ENCODE results near the gene UBE2E1. TPM values are rescaled to one million over a fixed set of nuclear protein-coding genes. Genes with fewer than 3 reads are reported as not detected.
"Not testable (repeated sequence)": the region's sequence is repeated elsewhere in the genome, so short reads cannot be mapped to it uniquely, and the experiment has no call there.

Gene UBE2E1
- total RNA-seq, 2 experiments from 2014 or later, result 61.7 to 67.9 TPM

DNA sequence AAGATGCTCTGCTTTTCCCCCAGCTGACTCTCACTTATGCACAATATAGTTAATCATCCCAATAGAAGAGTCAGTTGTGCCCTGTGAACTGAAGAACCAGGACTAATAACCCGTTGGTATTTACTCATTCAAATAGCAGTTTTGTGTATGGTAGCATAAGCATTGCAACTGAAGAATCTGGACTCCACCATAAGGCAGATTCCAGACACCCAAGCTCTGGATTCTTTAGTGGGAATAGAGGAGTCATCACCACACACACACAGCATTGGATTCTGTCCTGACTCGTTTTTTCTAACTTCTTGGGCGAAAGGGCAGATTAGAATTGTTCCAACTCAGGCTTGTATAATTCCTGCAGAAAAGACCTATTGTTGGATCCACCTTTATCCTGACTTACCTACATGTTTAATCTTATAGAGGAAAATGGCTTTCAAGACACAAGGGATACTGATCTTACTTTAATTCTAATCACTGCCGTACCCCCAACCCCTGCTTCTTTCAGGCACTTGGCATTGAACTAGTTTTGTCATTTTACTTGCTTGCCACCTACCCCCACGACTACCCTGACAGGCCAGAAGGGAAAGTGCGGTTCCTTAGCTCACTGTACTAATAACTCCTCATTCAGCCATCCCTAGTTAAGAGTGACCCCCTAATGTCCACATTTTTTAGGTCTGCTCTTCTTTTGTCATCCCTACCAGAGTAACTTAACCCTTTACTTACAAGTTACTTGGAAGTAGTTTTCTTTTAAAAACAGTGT lies 68.8 kb downstream of the UBE2E1 start:
- Mint-ChIP-seq H3K27me3 (no peaks in the 10 kb centered on the region), H3K27ac (no peak overlapping the region), H3K4me1 (no peaks in the 10 kb centered on the region), H3K9me3 (no peaks in the 10 kb centered on the region), H3K4me3 (no peak overlapping the region), H3K36me3 (no peaks in the 10 kb centered on the region)
- DNase-seq (no peak), ATAC-seq (ENCODE audit: low read depth) (no peak)
- POLR2A ChIA-PET, result no interaction called here

DNA sequence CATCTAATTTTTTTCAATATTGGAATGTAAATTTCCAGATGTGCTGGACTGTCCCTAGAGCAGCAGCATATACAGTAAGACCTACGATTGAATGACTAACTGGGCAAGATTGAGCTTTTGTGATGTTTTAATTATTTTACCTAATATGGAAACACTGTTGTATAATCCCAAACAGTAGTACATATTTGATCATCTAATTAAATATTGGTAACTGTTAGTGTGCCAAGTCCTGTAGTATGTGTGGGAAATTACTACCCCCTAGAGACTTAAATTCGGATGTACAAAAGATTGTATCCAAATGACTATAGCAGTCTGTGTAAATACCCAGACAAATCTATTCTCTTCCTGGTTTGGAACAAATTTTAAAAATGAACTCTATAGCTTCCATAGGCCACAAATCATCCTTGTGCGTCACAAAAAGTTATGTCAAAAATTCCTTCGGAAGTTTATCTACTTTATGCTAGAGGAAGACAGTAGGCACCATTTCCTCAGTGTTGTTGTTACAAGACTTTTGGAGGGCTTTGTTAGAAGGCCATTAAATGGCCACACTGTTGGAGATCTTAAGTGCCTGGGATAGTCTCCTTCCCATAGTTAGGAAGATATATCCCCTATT lies 69.5 kb downstream of the UBE2E1 start:
- Mint-ChIP-seq H3K9me3 (no peaks in the 10 kb centered on the region), H3K4me3 (no peak overlapping the region), H3K27ac (no peak overlapping the region), H3K27me3 (no peaks in the 10 kb centered on the region), H3K36me3 (no peaks in the 10 kb centered on the region), H3K4me1 (no peaks in the 10 kb centered on the region)
- DNase-seq (no peak), ATAC-seq (ENCODE audit: low read depth) (no peak)
- POLR2A ChIA-PET, result no interaction called here

DNA sequence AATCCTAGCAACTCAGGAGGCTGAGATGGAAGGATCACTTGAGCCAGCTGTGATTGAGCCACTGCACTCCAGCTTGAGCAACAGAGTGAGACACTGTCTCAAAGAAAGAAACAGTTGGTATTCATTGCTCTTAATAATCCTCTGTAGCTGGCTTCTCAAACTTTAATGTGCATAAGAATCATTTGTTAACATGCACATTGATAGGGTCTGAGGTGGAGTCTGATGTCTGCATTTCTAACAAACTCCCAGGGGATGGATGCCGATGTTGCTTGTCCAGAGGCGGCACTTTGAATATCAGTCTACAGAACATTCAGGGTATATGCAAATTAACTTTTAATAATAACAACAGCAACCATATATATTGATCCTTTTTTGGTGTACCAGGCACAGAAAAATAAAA lies 71.2 kb downstream of the UBE2E1 start:
- peaks cover 7% of the 10 kb centered on the region for H3K36me3 Mint-ChIP-seq
- ATAC-seq (ENCODE audit: low read depth), result no peak

DNA sequence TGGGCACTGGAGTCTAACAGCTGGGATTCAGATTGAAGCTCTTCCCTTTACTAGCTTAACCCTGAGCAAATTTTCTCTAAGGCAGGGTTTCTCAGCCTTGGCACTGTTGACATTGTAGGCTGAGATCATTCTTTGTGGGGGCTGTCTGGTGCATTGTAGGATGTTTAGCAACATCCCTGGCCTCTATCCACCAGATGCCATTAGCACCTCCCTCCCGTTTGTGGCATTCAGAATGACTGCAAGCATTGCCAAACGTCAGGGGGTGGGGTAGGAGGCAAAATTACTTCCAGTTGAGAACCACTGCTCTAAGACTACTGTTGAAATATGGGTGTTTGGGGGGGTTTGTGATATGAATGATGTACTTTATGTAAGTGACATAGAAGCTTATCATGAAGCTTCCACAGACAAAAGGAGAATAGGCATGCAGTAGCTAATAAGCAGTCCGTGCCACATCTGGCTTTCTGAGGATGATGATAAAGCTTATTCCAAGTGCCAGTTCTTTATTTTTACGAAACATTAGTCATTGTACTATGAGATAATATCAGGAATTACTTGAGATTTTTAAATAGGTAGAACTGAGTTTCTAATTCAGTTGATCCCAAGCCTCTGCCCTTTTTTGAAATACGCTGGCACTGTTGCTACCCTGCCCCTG lies 71.7 kb downstream of the UBE2E1 start:
- peaks cover 7% of the 10 kb centered on the region for H3K36me3 Mint-ChIP-seq

More for the DNA sequence above, 71.2 kb downstream of the UBE2E1 start:
- Mint-ChIP-seq H3K9me3 (no peaks in the 10 kb centered on the region), H3K27me3 (no peaks in the 10 kb centered on the region), H3K27ac (no peak overlapping the region), H3K4me1 (peaks cover 13% of the 10 kb centered on the region), H3K4me3 (no peak overlapping the region)
- DNase-seq, result no peak
- POLR2A ChIA-PET, result no interaction called here

DNA sequence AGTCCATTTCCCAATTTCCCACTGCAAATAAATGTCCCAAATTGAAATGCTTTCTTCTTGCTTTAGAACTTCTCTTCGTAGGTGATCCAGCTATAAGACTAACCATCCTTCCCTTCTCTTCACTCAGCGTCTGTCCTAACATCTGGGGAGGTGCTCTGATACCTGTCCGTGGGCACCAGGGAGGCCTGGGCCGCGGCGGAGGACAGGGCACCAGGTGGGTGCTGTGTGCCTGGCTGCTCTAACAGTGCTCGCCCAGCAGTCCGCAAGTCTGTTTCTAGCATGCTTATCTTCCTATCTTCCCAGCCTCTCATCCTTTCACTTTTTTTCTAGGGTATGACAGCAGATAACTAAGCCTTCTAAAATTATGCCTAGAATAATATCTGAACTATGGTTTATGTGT lies 73.7 kb downstream of the UBE2E1 start:
- POLR2A ChIA-PET, result interaction anchor here (0.6 kb wide), 1 partner anchor 109 kb away, joined by 7 read pairs; no protein-coding TSS in a partner anchor
- peaks cover 7% of the 10 kb centered on the region for H3K36me3 Mint-ChIP-seq
- H3K4me1 Mint-ChIP-seq, result peaks cover 13% of the 10 kb centered on the region
- DNase-seq (no peak), ATAC-seq (ENCODE audit: low read depth) (no peak)
- H3K4me3 Mint-ChIP-seq, result no peak overlapping the region
- H3K27me3 Mint-ChIP-seq, result no peaks in the 10 kb centered on the region
- H3K27ac Mint-ChIP-seq, result no peak overlapping the region
- H3K9me3 Mint-ChIP-seq, result no peaks in the 10 kb centered on the region

More for the DNA sequence above, 71.7 kb downstream of the UBE2E1 start:
- POLR2A ChIA-PET, result no interaction called here
- H3K4me3 Mint-ChIP-seq, result no peak overlapping the region
- H3K27ac Mint-ChIP-seq, result no peak overlapping the region
- no peak for DNase-seq
- H3K4me1 Mint-ChIP-seq, result peaks cover 13% of the 10 kb centered on the region
- ATAC-seq (ENCODE audit: low read depth), result no peak
- H3K9me3 Mint-ChIP-seq, result no peaks in the 10 kb centered on the region
- H3K27me3 Mint-ChIP-seq, result no peaks in the 10 kb centered on the region

DNA sequence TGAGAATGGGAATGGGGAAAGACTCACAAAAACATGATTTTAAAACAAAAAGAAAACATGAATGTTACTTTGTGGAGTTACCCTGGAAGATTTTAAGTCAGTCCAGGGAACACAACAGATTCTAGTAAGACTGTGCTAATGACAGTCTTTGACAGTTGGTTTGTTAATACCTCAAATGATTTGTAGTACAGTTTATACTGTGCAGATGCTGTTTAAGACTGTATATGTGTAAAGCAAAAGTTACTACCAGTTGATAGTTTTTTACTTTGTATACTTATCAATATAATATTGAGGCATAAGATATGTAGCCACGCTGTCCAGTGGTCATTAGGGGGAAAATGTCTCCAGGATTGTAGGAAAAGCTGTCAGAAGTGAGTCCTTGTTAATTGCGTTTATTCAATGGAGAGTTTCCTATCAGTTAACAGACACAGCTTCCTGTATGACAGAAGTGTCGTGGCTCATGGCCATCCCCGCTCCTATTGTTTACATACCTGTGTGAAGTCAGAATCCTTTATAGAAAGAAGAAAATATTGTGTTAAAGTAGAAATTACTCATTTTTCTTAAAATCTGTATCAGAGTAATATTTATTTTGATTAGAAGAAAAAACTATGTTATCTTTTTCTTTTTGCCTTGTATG lies 75.1 kb downstream of the UBE2E1 start:
- H3K9me3 Mint-ChIP-seq, result no peaks in the 10 kb centered on the region
- peaks cover 7% of the 10 kb centered on the region for H3K36me3 Mint-ChIP-seq
- POLR2A ChIA-PET, result interaction anchor here (2.1 kb wide), 1 partner anchor 36 kb away, joined by 8 read pairs; the partner anchor contains the start of genes NKIRAS1 and RPL15
- H3K4me3 Mint-ChIP-seq, result no peak overlapping the region
- ATAC-seq (ENCODE audit: low read depth) (no peak), DNase-seq (no peak)
- H3K27me3 Mint-ChIP-seq, result no peaks in the 10 kb centered on the region
- H3K4me1 Mint-ChIP-seq, result peaks cover 13% of the 10 kb centered on the region
- no peak overlapping the region for H3K27ac Mint-ChIP-seq

DNA sequence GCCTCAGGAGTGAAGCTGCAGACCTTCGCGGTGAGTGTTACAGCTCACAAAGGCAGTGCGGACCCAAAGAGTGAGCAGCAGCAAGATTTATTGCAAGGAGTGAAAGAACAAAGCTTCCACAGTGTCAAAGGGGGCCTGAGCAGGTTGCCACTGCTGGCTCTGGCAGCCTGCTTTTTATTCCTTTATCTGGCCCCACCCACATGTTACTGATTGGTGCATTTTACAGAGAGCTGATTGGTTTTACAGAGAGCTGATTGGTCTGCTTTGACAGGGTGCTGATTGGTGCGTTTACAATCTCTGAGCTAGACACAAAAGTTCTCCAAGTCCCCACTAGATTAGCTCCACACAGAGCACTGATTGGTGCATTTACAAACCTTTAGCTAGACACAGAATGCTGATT lies 76.2 kb downstream of the UBE2E1 start:
- not testable (repeated sequence) for H3K36me3 Mint-ChIP-seq; ATAC-seq (ENCODE audit: low read depth); DNase-seq; H3K27me3 Mint-ChIP-seq; H3K9me3 Mint-ChIP-seq
- Mint-ChIP-seq H3K4me3 (peak overlapping the region; percentile 52), H3K27ac (peak overlapping the region; percentile 17), H3K4me1 (peaks cover 16% of the 10 kb centered on the region)
- POLR2A ChIA-PET, result interaction anchor here (2.1 kb wide), 1 partner anchor 35 kb away, joined by 8 read pairs; the partner anchor contains the start of genes NKIRAS1 and RPL15

DNA sequence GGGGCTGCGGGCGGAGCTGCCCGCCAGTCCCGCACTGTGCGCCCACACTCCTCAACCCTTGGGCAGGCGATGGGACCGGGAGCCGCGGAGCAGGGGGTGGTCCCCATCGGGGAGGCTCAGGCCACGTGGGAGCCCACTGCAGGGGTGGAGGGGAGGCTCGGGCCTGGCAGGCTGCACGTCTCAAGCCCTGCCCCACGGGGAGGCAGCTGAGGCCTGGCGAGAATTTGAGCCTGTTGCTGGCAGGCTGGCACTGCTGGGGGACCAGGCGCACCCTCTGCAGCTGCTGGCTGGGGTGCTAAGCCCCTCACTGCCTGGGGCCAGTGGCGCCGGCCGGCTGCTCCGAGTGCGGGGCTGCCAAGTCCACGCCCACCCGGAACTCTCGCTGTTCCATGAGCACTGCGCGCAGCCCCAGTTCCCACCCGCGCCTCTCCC lies 76.7 kb downstream of the UBE2E1 start:
- ATAC-seq (ENCODE audit: low read depth) (no peak), DNase-seq (no peak)
- no peaks in the 10 kb centered on the region for H3K9me3 Mint-ChIP-seq
- H3K27ac Mint-ChIP-seq, result no peak overlapping the region
- peaks cover 7% of the 10 kb centered on the region for H3K36me3 Mint-ChIP-seq
- H3K27me3 Mint-ChIP-seq, result no peaks in the 10 kb centered on the region
- POLR2A ChIA-PET, result interaction anchor here (2.1 kb wide), 1 partner anchor 35 kb away, joined by 8 read pairs; the partner anchor contains the start of genes NKIRAS1 and RPL15
- peaks cover 16% of the 10 kb centered on the region for H3K4me1 Mint-ChIP-seq
- no peak overlapping the region for H3K4me3 Mint-ChIP-seq

DNA sequence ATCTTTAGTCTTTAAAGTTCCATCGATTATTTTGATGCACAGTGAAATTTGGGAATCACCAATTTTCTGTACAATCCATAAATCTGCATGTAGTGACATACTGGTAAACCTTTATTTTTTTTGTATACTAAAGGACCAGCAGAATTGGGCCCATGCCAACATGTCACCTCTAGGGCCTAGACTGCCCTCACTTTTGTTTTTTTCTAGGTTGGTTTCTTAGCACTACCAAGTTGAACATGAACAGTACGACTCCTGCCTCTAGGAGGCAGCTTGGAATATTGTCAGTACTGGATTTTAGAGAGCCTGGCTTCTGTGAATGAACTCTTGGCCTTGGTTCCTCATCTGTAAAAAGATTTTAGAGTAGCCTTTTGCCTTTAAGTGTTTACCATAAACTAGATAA lies 78.7 kb downstream of the UBE2E1 start:
- POLR2A ChIA-PET, result interaction anchor here (1.2 to 1.8 kb wide), 2 partner anchors 32 to 33 kb away, joined by 3 to 4 read pairs; partner anchors contain the start of genes NKIRAS1 and RPL15
- Mint-ChIP-seq H3K36me3 (peaks cover 7% of the 10 kb centered on the region), H3K27me3 (no peaks in the 10 kb centered on the region), H3K4me3 (no peak overlapping the region), H3K4me1 (peaks cover 16% of the 10 kb centered on the region), H3K9me3 (no peaks in the 10 kb centered on the region), H3K27ac (no peak overlapping the region)
- DNase-seq (no peak), ATAC-seq (ENCODE audit: low read depth) (no peak)

DNA sequence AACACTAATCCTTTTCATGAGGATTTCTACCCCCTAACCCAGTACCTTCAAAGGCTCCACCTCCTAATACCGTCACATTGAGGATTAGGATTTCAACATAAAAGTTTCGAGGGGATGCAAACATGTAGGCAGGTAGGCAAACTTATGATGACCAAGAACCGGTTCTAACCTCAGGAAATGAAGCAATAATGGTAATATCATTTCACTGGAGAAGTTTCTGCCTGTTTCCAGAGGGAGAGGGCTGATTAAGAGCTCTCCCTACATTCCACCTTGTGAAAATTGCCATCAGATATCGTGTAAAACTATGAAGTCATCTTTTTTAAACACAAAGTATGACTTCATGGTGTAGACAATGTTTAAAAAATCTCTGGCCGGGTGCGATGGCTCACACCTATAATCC lies 79.5 kb downstream of the UBE2E1 start:
- POLR2A ChIA-PET, result interaction anchor here (1.2 to 1.8 kb wide), 2 partner anchors 32 to 33 kb away, joined by 3 to 4 read pairs; partner anchors contain the start of genes NKIRAS1 and RPL15
- no peak overlapping the region for H3K4me3 Mint-ChIP-seq
- no peaks in the 10 kb centered on the region for H3K27me3 Mint-ChIP-seq
- H3K4me1 Mint-ChIP-seq, result peaks cover 16% of the 10 kb centered on the region
- DNase-seq (no peak), ATAC-seq (ENCODE audit: low read depth) (no peak)
- no peaks in the 10 kb centered on the region for H3K9me3 Mint-ChIP-seq
- H3K27ac Mint-ChIP-seq, result no peak overlapping the region
- peaks cover 9% of the 10 kb centered on the region for H3K36me3 Mint-ChIP-seq

DNA sequence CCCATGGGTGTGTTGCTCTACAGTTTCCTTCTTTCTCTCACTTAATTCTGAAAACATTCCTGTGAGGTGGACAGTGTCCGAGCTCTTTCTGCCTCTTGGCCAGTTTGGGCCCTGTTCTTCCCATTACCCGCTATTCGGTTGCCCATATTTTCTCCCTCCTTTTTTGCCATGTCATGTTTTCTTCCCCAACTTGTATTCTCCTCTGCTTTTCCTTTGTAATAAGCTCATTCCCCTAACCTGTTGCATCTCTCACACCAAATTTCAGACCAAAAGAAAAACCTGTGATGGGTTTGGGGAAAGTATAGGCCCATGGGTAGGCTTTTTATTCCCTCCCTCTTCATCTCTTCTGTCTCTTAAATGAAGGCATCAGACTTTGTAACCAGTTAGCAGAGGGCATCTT lies 80.6 kb downstream of the UBE2E1 start:
- ATAC-seq (ENCODE audit: low read depth), result no peak
- H3K27ac Mint-ChIP-seq, result no peak overlapping the region
- POLR2A ChIA-PET, result interaction anchor here (1.8 kb wide), 1 partner anchor 30 kb away, joined by 4 read pairs; the partner anchor contains the start of genes NKIRAS1 and RPL15
- H3K4me1 Mint-ChIP-seq, result peaks cover 10% of the 10 kb centered on the region
- no peak for DNase-seq
- no peak overlapping the region for H3K4me3 Mint-ChIP-seq
- H3K36me3 Mint-ChIP-seq, result peaks cover 8% of the 10 kb centered on the region
- H3K9me3 Mint-ChIP-seq, result no peaks in the 10 kb centered on the region
- no peaks in the 10 kb centered on the region for H3K27me3 Mint-ChIP-seq

DNA sequence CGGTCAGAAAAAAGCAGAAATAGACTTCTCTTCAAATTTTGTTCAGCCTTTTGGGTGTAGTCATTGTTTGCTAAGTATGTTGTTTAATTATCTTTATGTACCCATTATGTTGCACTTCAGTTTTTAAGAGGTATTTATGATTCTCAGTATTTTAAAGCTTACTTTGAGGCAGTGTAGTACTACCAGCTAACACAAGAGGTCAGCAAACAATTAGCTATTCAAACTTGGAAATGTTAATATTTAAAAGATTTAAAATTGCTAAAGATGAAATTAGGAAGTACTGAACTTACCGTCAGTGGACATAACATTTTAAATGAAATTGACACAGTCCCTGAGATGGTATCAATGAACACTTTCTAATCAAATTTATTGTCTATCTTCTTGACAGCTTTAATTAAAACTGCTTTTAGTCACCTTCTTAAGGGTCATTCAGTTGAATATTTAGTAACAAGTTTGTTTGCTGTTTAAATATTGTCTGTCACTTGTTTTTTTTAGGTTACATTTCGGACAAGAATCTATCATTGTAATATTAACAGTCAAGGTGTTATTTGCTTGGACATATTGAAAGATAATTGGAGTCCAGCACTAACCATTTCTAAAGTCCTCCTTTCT lies 83.0 kb downstream of the UBE2E1 start:
- POLR2A ChIA-PET, result interaction anchor here (1.6 kb wide), 1 partner anchor 28 kb away, joined by 11 read pairs; the partner anchor contains the start of genes NKIRAS1 and RPL15

More for the DNA sequence above, 83.0 kb downstream of the UBE2E1 start:
- peaks cover 4% of the 10 kb centered on the region for H3K4me1 Mint-ChIP-seq
- H3K36me3 Mint-ChIP-seq, result peaks cover 4% of the 10 kb centered on the region
- no peaks in the 10 kb centered on the region for H3K9me3 Mint-ChIP-seq
- DNase-seq (no peak), ATAC-seq (ENCODE audit: low read depth) (no peak)
- no peaks in the 10 kb centered on the region for H3K27me3 Mint-ChIP-seq
- H3K27ac Mint-ChIP-seq, result no peak overlapping the region
- H3K4me3 Mint-ChIP-seq, result no peak overlapping the region

All from activated naive CD8-positive, alpha-beta T cell treated with anti-CD3 and anti-CD28 coated beads, Interleukin-2, amount 10 ng/mL, durations not matched to agents 7 days and 5 days (primary cell).